ENCODE measurements around the gene TFE3. TPM values are rescaled to one million over a fixed set of nuclear protein-coding genes. Genes with fewer than 3 reads are reported as not detected.
A peak's percentile ranks its signal among the peaks of the same experiment; 100 is the strongest.

Gene TFE3
- total RNA-seq, 1 experiment from 2014 or later, result 59.8 TPM

GRCh38 chrX:49041744-49042580 lies 1.2 kb downstream of the TFE3 start:
- Histone ChIP-seq H2BK5ac (ENCODE audit: insufficient read length, low read length) (no peak overlapping the region), H3K27ac (ENCODE audit: insufficient read length, low read depth, low read length) (peak overlapping the region; percentile 76), H4K20me1 (ENCODE audit: control insufficient read depth, insufficient read depth, insufficient read length) (no peaks in the 10 kb centered on the region), H4K8ac (replicated peaks; ENCODE audit: insufficient read length, low read depth, low read length) (no peak overlapping the region), H3K79me1 (ENCODE audit: insufficient read depth, low read depth, low read length, poor library complexity, severe bottlenecking) (peaks cover 8% of the 10 kb centered on the region), H2AFZ (ENCODE audit: low read length) (no peak overlapping the region), H3K14ac (ENCODE audit: insufficient read depth, low read length) (no peak overlapping the region), H3K27me3 (ENCODE audit: insufficient read depth, low read length) (no peaks in the 10 kb centered on the region), H3K4me2 (ENCODE audit: insufficient read depth, insufficient read length, low read length) (peak overlapping the region; percentile 96), H3K23ac (ENCODE audit: insufficient read length, low read depth, low read length) (no peak overlapping the region), H4K91ac (ENCODE audit: insufficient read length, low read depth, low read length) (no peak overlapping the region), H3K4ac (ENCODE audit: low read depth, low read length) (no peak overlapping the region), H2BK20ac (ENCODE audit: low read depth, low read length, poor library complexity, severe bottlenecking) (no peak overlapping the region), H3K9me3 (ENCODE audit: control insufficient read depth, low read depth, low read length) (no peaks in the 10 kb centered on the region), H3K56ac (ENCODE audit: insufficient read length, low read depth, low read length) (no peak overlapping the region), H3K4me1 (ENCODE audit: insufficient read depth, low read length) (peaks cover 5% of the 10 kb centered on the region), H3T11ph (ENCODE audit: low read length) (no peak overlapping the region), H3K18ac (ENCODE audit: insufficient read length, low read depth, low read length) (no peak overlapping the region), H2AK5ac (ENCODE audit: insufficient read length, low read length) (no peak overlapping the region), H3K23me2 (ENCODE audit: insufficient read length, low read depth, low read length, poor library complexity, severe bottlenecking) (peaks cover 7% of the 10 kb centered on the region), H3K9ac (ENCODE audit: extremely low read depth, insufficient read length, low read length) (peak overlapping the region; percentile 89), H3K79me2 (ENCODE audit: insufficient read depth, low read length) (peaks cover 12% of the 10 kb centered on the region; the same call in 1 of the 2 replicates), H4K5ac (ENCODE audit: insufficient read length, low read depth, low read length) (no peak overlapping the region), H2BK12ac (ENCODE audit: insufficient read length, low read depth, low read length) (no peak overlapping the region), H2BK15ac (ENCODE audit: low read depth, low read length) (no peak overlapping the region), H2BK120ac (ENCODE audit: low read depth, low read length, poor library complexity, severe bottlenecking) (no peak overlapping the region)
- no CpG with 5 or more reads among the region's 10 CpGs for WGBS (ENCODE audit: extremely low coverage, insufficient read length, low lambda C conversion rate)
- peaks cover 21 to 22% of the 10 kb centered on the region in 2 experiments for H3K4me1 Mint-ChIP-seq
- no peaks in the 10 kb centered on the region for H3K27me3 Mint-ChIP-seq (ENCODE audit: low read depth)
- peak overlapping the region; percentile 90 to 96 for H3K4me3 Mint-ChIP-seq
- H3K27ac Mint-ChIP-seq, result peak overlapping the region; percentile 93 to 100 (median 98)
- peaks cover 25 to 41% (median 33%) of the 10 kb centered on the region in 3 experiments for H3K36me3 Mint-ChIP-seq (ENCODE audit: insufficient read depth in 1 of 3, low read depth in 3 of 3)
- DNase-seq, result no peak
- peaks cover 69% of the 10 kb centered on the region in 2 experiments for H3K9me3 Mint-ChIP-seq
- no peak for TF ChIP-seq CTCF (conservative IDR thresholded peaks at IDR 0.05)

Measured in H9 (cell line).